ENCODE data around the gene TAX1BP1.

The TAX1BP1 gene

DNA sequence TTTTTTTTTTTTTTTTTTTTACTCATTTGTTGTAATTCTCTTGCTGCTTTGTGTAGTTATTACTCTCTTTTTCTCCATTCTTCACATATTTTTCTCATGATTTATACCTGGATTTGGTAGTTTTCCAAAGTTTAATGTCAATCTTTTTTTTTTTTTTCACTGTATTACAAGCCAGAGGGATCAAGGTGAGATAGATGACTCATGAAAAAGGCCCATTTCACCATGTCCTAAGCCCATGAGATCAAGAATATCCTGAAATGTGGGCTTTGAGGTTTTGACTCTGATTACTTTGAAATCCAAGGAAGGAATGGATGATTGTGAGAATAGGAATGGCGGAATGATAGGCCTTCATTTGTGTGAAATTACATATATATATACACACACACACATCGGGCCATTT is 31.1 kb downstream of the TAX1BP1 start:
- DNase-seq, result no peak
- in situ Hi-C loops (cut with MboI; ENCODE audit: low pct_unique_long_range_greater_than_20kb, low sequenced_read_pairs), result no loop called here

DNA sequence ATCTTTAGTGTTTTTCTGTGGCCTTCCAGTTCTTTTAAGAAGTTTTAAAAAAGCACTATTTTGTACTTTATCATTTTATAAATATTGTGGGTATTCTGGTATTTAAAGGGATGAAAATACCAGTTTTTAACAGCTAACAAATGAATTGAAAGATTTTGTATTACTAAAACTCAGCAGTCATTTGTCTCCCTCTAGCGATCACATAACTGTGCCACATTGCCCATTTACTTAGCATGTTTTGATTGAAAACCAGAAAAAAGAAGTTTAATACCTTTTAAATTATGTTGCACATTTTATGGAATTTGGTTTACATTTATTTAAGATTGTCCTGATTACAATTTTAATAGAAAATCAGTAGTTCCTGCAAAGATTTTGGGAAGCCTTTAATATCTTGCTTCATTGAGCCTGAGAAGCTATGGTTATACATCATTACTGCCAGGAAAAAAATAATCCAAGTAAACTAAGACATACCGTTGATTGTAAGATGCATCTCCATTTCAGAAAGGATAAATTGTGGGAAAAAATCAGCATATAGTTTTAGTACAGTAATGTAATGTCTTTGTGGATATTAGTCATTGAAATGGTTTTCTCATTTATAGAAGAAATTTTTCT is 34.9 kb downstream of the TAX1BP1 start:
- in situ Hi-C loops (cut with MboI; ENCODE audit: low pct_unique_long_range_greater_than_20kb, low sequenced_read_pairs), result no loop called here
- peak; percentile 54 for DNase-seq

DNA sequence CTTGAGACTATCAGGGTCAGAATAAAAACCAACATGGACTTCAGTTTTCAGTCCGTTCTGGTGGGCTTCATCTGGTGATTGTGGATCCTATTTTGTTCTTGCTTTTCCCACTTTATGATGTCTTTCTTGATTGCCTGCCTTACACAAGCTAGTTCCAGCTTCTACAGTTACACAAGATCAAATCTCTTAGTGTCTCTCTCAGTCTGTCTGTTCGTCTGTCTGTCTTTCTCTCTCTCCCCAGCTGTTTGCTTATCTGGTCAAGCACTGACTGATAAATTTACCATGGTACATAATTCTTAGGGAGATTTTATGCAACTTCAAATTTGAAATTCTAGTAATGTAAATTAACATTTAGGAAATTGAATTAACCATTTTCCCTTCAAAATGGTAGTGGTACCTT is 35.8 kb downstream of the TAX1BP1 start:
- in situ Hi-C loops (cut with MboI; ENCODE audit: low pct_unique_long_range_greater_than_20kb, low sequenced_read_pairs), result no loop called here
- DNase-seq, result no peak

DNA sequence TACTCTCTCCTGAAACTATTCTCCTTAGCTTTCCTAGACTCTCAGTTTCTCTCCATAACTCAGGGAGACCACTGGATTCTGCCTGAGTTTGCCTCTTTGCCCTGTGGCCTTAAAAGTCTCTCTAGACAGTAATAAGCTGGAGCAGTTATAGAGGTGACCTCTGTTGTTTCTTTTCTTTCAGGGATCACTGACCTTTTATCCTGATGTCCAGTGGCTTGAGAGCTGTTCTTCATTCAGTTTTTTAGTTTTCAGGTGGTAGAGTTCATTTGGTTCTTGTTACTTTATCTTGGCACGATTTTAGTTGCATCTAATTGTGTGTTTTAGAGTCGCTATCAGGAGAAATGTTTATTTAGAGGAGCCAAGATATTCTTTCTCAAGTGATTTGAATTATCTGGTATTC is 37.7 kb downstream of the TAX1BP1 start:
- no peak for DNase-seq
- in situ Hi-C loops (cut with MboI; ENCODE audit: low pct_unique_long_range_greater_than_20kb, low sequenced_read_pairs), result no loop called here

DNA sequence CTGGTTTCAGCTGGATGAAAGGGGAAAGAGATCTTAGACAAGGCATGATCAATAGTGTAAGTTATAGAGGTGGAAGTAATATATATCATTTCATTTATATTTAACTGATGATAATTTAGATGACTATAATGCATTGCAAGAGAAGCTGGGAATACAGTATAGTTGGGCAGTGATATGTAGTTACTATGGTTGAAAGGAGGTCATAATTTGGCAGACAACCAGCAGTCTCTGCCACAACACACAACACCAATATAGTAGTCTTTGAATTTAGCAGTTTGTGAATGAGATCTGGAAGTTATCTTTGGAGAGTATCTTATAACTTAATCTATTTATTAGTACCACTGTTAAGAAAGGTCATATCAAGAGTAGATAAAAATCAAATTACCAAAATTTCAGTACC is 39.9 kb downstream of the TAX1BP1 start:
- in situ Hi-C loops (cut with MboI; ENCODE audit: low pct_unique_long_range_greater_than_20kb, low sequenced_read_pairs), result no loop called here
- no peak for DNase-seq

DNA sequence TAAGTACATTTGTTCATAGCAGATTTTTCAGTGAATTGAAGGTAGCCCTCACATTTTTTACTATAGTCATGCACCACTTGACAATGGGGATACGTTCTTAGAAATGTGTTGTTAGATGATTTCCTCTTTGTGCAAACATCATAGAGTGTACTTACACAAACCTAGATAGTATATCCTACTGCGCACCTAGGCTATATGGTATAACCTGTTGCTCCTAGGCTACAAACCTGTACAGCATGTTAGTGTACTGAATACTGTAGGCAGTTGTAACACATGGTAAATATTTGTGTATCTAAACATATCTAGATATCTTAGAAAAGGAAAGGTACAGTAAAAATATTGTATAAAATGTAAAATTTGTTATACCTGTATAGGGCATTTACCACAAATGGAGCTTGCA is 41.2 kb downstream of the TAX1BP1 start:
- in situ Hi-C loops (cut with MboI; ENCODE audit: low pct_unique_long_range_greater_than_20kb, low sequenced_read_pairs), result no loop called here
- no peak for DNase-seq

DNA sequence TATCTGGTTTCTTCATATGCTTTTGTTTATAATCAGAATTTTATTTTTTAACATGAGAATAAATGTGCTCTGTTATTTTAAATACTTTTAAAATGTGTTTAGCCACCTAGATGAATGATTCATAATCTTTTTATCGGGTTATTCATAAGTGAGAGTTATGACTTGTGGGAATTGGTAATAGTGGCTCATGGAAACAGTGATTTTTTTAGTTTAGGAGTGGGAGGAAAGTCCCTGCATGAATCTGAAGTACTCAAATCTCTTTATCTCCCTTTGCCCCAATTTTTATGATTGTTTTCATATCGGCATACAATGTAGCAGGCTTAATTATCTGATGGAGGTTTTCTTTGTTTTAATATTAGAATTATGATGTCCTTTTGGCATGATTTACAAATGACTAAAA is 42.9 kb downstream of the TAX1BP1 start:
- no peak for DNase-seq
- in situ Hi-C loops (cut with MboI; ENCODE audit: low pct_unique_long_range_greater_than_20kb, low sequenced_read_pairs), result no loop called here

DNA sequence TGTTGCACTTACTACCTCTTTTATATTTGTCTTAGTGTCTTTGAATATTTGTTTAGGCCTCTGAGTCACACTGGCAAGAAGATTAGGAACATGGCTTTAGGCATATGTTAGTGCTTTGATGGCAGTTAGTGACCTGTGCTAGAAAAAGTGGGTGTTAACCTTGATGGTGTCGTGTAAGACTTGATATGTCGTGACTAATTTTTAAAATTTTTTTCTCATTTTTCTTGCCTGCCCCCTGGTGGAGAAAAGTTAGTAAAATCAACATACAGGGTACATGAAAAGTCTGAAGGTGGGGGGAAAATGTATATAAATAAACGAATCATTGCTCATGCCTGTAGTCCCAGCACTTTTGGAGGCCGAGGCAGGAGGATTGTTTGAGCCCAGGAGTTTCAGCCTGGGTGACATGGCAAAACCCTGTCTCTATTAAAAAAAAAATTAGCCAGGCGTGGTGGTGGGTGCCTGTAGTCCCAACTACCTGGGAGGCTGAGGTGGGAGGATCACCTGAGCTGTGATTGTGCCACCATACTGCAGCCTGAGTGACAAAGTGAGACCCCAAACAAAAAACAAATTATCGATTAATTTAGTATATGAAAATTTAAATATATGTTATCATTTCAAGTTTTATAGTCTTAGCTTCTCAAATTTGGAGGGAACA is 44.6 kb downstream of the TAX1BP1 start:
- in situ Hi-C loops (cut with MboI; ENCODE audit: low pct_unique_long_range_greater_than_20kb, low sequenced_read_pairs), result no loop called here
- peak; percentile 76 for DNase-seq

DNA sequence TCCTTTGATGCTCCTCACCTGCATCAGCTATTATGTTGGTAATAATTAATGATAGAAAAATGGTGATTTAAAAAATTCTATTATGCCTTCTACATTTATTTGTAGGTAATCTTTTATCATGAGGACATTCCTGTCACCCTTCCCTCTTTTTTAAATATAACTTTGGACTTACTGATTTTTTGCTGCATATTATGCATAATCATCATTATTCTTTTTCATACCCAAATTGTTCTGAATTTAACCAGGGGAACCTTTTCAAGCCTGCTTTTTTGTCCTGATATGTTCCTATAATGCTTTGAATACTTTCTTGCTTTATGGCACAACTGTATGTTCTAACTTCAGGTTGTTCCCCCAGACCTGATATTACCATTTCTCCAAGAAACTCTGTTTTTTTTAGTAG is 48.5 kb downstream of the TAX1BP1 start:
- in situ Hi-C loops (cut with MboI; ENCODE audit: low pct_unique_long_range_greater_than_20kb, low sequenced_read_pairs), result no loop called here
- no peak for DNase-seq

DNA sequence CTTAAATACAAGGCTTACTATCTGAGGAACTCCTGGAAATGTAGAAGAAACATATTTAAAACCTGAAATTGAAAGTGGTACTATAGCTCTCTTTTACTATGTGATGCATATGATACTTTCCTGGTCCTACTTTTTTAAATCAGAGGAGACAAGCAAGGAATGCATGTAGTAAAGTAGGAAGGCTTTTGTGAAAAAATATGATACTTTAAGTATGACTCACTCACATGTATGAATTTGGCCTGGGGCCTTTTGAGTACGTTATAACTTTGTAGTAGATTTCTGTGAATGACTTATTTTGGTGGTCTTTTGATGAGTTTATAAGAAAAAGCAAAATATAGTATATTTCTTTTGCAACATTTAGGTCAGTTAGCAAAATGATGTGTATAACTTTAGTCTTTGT is 53.8 kb downstream of the TAX1BP1 start:
- in situ Hi-C loops (cut with MboI; ENCODE audit: low pct_unique_long_range_greater_than_20kb, low sequenced_read_pairs), result no loop called here
- no peak for DNase-seq

DNA sequence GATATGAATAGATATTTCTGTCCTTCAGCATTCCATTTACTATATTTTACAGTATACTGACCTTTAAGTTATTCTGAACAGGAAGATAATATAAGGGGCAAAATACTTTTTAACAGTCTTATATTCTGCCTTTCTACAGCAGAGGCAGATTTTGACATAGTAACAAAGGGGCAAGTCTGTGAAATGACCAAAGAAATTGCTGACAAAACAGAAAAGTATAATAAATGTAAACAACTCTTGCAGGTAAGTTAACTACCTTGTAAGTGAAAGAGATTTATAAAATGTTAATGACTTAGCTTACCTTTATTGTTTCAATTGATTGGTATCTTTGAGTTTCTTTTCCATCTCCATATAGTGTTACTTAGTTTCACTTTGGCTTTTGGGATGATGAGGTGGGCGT is 56.0 kb downstream of the TAX1BP1 start:
- DNase-seq, result no peak
- in situ Hi-C loops (cut with MboI; ENCODE audit: low pct_unique_long_range_greater_than_20kb, low sequenced_read_pairs), result no loop called here

DNA sequence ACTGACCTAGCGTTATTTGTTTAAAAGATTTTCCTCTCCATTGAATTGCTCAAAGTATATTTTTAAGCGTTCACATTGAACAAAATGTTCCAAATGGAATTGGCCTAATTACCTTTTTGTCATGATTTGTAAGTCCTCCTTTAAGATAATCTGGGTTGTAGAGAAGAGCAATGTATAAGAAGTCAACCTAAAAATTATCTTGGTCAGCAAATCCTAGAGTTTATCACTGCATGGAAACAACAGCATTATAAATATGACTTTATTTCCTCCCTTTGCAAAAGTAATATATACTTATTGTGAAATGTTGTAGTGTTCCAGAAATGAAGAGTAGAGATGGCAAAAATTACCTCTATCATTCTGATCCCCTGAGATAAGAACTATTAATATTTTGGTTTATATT is 59.2 kb downstream of the TAX1BP1 start:
- in situ Hi-C loops (cut with MboI; ENCODE audit: low pct_unique_long_range_greater_than_20kb, low sequenced_read_pairs), result no loop called here

DNA sequence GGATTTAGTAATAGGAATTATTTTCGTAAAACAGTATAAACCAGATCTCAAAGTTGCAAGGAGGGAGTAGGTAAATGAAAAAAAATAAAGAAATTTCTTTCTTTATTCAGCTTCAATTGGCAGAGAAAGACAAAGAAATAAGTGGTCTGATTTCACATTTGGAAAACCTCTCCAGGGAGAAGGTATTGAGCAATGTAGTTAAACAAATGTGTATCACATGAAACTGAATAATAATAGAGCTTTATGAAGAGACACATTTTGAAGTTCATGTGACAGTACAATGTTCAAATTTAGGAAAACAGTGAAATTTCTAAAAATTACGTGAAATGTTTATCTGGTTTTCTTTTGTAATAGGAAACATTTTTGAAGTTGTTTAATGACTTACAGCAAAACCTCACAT is 63.0 kb downstream of the TAX1BP1 start:
- in situ Hi-C loops (cut with MboI; ENCODE audit: low pct_unique_long_range_greater_than_20kb, low sequenced_read_pairs), result no loop called here
- DNase-seq, result no peak

More for the DNA sequence above, 59.2 kb downstream of the TAX1BP1 start:
- no peak for DNase-seq

DNA sequence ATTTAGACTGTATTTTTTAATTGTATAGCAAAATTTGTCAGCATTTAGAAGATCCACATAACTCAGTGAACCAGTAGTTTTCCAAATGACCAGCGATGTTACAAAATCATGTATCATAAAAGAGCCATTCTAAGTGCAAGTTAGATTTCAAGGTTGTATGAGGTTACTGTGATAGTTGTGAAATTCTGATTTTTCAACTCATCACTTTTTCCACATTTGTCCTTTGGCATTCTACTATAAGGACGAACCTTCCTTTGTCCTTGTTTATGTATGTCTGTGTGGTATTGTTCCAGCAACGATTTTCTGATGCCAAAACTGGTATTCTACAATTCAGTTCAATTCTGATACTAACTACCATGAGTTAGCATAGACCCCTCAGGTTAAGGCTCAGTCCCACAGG is 64.2 kb downstream of the TAX1BP1 start:
- in situ Hi-C loops (cut with MboI; ENCODE audit: low pct_unique_long_range_greater_than_20kb, low sequenced_read_pairs), result no loop called here
- no peak for DNase-seq

DNA sequence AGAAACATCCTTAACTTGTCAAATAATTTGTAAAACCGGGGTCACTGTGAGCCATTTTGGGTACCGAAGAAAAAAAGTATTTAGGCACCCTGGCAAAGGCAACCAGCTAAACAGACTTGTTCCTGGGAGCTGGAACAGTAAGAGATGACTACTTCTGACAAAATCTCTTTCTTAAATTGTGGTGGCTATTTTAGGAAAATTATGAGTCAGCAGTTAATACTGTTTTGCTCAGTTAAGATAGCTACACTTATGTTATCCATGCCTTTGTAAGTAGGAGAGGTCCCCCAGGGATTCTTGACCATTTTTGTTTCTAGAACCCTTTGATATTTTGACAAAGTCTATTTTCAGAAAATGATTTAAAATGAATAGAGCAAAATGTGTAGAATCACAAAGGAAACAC is 68.7 kb downstream of the TAX1BP1 start:
- DNase-seq, result no peak
- in situ Hi-C loops (cut with MboI; ENCODE audit: low pct_unique_long_range_greater_than_20kb, low sequenced_read_pairs), result no loop called here

DNA sequence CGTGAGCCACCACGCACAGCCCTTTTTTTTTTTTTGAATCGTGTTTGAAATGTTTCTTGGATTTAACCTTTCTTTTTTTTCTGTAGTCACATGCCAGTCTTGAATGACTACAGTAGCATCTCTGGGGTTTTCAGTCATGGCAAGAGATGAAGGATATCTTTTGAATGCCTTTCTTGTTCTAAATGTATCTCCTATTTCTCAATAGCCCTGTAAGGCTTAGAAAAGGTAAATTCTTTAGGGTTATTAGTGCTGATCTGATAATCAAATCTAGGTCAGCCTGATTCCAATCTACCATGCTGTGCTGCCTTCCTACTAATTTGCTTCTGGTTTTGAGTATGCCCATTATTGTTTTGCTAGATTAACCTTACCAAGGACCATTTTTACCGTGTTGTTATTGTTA is 70.2 kb downstream of the TAX1BP1 start:
- in situ Hi-C loops (cut with MboI; ENCODE audit: low pct_unique_long_range_greater_than_20kb, low sequenced_read_pairs), result no loop called here
- DNase-seq, result no peak

DNA sequence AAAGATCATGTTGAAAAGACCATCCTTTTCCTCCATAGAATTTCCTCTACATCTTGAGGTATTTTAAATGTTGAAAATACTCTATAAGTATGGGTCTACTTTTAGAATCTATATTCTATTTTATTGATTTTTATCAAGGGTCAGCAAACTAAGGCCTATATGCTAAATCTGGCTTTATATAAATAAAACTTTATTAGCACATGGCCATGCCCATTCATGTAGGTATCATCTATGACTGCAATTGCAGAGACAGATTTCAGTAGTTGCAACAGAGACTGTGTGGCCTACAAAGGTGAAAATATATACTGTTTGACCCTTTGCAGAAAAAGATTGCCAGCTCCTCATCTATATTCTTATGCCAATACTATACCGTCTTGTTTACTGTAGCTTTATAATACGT is 72.7 kb downstream of the TAX1BP1 start:
- DNase-seq, result no peak
- in situ Hi-C loops (cut with MboI; ENCODE audit: low pct_unique_long_range_greater_than_20kb, low sequenced_read_pairs), result no loop called here

DNA sequence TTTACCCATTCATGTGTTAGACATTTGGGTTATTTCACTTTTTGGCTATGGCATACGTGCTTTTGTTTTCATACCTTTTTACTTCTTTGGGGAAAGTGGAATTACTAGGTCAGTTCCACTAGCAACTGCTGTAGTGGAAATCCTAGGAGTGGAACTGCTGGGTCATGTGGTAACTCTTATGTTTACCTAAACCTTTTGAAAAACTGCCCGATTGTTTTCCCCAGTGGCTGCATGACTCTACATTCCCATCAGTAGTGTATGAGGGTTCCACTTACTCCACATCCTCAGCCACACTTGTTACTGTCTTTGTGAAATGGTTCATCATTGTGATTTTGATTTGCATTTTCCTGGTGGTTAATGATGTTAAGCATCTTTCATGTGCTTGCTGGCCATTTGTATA is 82.3 kb downstream of the TAX1BP1 start:
- DNase-seq, result no peak
- in situ Hi-C loops (cut with MboI; ENCODE audit: low pct_unique_long_range_greater_than_20kb, low sequenced_read_pairs), result no loop called here

DNA sequence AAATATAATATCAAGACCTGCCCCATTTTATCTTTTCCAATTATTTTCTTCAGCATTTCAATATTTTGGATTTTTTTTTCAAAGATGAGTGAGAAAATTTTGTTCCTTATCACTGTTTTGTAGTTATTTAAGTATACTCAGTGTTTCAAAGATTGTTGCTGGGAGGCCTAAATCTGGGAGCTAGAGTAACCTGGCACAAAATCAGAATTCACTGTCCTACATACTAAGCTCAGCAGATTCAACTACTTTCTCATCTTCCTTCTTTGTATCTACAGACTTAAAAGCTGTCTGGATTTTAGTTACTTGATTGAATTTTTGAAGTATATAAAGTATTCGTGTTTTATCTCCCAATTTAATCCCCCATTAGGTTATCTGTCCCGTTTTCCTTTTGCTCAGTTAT is 85.9 kb downstream of the TAX1BP1 start:
- in situ Hi-C loops (cut with MboI; ENCODE audit: low pct_unique_long_range_greater_than_20kb, low sequenced_read_pairs), result no loop called here
- DNase-seq, result no peak

DNA sequence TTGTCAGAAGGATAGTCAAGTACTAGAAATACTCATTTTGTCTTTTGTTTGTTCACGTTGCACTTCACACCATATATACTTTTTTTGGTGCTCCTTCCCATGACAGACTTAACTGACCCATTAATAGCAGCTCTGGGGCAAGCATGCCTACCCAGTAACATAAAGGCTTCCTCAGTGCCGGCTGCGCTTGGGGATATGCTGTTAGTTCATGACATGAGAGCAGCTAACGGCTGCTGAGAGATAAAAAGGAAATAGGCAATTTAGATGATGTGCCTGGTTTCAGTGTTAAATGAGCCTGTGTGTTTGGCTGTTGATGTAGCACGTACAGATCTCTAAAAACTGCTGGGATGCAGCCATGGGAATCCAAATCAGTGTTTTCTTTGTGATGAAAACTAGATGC is 86.4 kb downstream of the TAX1BP1 start:
- no peak for DNase-seq

DNA sequence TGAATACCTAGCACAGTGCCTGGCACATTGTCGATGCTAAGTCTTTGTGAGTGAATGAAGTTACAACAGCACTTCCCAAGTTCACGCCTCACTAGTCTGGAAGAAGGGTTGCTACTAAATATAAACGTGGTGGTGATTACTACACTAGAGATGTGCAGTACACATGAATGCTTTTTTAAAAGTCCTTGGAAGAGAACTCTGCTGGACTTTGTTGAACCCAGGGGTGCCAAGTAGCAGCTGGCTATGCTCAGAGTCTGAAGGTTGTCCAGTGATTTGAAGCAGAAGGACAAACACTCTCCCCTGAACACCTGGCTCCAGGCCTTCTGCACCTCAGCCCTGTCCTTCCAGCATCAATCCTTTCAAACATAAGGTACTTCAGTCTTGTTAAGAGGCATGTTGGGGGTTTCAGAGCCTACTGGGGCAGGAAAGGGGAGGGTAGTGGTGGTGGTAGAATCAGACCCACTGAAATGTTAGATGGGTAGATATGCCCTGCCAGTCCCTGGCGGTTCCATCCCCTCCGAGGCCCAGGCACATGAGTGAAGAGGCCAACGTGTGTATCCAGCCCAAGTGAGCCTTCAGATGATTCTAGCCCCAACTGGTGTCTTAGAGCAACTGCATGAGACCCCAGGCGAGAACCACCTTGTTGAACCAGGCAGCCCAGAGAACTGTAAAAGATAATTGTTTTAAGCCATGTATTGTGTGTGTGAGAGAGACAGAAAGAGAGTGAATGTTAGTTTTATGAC is 94.4 kb downstream of the TAX1BP1 start:
- in situ Hi-C loops (cut with MboI; ENCODE audit: low pct_unique_long_range_greater_than_20kb, low sequenced_read_pairs), result no loop called here
- DNase-seq, result no peak

More for the DNA sequence above, 86.4 kb downstream of the TAX1BP1 start:
- in situ Hi-C loops (cut with MboI; ENCODE audit: low pct_unique_long_range_greater_than_20kb, low sequenced_read_pairs), result no loop called here

Measured in KBM-7 (cell line).